Measurements from ENCODE around the gene BCL2L11.

The BCL2L11 gene

GRCh38 chr2:111143107-111143842 is 22.6 kb downstream of the BCL2L11 start:
- no peak for DNase-seq (ENCODE audit: low read depth)

DNA sequence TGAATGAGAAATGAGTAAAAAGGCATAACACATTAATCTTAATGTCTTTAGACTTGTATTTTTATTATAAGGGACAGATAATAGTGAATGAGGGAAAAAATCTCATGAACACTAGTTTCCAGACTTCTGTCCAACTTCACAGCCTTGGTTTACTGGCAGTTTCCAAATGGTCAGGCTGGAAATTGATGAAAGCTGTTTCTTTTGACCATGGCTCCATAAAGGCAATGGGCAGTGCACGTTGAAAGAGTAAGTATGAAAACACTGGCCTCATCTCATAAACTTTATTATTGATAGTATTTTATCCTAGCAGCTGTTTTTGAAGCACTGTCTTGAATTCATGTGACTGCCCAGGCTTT is 23.1 kb downstream of the BCL2L11 start:
- no peak for DNase-seq (ENCODE audit: low read depth)

- DNase-seq (ENCODE audit: low read depth) = no peak
Observed at GRCh38 chr2:111145103-111145760, 24.5 kb downstream of the BCL2L11 start.

GRCh38 chr2:111145951-111146350 is 25.2 kb downstream of the BCL2L11 start:
- DNase-seq (ENCODE audit: low read depth) = no peak

DNA sequence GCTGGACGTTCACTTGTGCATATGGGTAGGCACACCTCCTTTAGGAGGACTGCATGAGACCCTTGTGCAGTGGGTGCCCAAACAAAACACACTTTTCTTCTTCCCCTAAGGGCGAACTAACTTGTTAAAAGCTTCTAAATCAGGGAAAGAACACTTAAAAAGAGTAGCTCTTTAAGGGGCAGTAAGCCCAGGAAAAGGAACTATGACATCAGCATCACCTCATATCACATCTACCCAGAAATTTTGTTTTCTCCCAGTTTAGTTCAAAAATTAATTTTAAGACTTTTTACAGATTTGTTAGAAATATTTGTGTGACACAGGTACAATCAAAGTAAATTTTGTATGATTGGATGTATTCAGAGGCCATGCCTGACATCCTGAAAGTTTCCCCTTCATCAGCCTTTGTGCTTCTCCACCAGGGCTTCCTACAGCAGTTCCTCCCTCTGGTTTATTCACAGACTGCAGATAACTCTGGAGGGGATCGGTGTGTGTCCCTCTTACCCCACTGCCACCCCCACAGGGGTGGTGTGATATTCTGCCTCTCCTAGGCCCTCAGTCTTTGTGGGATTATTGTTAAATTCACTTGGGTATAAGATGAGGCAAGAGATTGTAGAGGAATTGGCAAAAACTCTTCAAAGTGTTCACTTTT is 27.6 kb downstream of the BCL2L11 start:
- no peak for DNase-seq (ENCODE audit: low read depth)

- no peak for DNase-seq (ENCODE audit: low read depth)
Observed at GRCh38 chr2:111148925-111149324, 28.2 kb downstream of the BCL2L11 start.

DNA sequence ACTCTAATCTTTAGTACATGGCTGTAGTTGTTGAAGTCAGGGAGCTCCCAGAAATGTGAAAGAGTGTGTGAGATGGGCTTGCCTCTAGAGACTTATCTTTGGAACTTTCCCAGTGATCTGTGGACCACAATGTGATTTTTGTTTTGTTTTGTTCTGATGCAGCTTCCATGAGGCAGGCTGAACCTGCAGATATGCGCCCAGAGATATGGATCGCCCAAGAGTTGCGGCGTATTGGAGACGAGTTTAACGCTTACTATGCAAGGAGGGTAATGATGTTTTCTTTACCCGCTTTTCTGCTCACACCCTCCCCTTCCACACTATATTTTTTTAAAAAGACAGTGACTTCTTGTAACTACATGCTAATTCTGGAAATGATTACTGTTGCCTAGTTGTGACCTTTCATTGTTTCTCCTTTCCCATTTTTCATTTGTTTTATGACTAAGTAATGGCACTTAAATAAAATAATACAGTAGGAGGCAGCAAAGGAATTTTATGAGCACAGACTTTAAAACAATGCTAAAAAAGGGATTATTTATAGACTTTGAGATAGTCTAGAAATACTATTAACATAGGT is 29.3 kb downstream of the BCL2L11 start:
- DNase-seq (ENCODE audit: low read depth) = no peak

DNA sequence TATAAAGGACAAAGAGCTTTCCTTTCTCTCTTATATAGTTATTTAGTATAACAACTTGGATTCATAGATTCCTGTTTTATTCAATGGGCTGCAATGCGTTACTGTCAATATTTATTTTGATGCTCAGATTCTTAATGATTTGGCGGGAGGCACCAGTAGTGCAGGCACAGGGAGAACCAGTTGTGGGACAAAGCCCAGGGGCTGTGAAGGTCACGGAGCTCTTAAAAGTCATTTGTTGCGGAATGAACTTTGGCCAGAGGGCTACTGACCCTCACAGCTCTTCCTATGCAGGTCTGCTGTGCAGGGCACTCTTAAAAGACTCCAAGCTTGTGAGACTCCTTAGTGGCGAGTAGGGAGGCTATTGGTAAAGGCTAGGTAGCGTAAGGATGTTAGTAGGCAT is 34.0 kb downstream of the BCL2L11 start:
- no peak for DNase-seq (ENCODE audit: low read depth)

GRCh38 chr2:111155610-111156009 is 34.9 kb downstream of the BCL2L11 start:
- DNase-seq (ENCODE audit: low read depth) = no peak

- DNase-seq (ENCODE audit: low read depth) = no peak
Observed at GRCh38 chr2:111156529-111156928, 35.8 kb downstream of the BCL2L11 start.

DNA sequence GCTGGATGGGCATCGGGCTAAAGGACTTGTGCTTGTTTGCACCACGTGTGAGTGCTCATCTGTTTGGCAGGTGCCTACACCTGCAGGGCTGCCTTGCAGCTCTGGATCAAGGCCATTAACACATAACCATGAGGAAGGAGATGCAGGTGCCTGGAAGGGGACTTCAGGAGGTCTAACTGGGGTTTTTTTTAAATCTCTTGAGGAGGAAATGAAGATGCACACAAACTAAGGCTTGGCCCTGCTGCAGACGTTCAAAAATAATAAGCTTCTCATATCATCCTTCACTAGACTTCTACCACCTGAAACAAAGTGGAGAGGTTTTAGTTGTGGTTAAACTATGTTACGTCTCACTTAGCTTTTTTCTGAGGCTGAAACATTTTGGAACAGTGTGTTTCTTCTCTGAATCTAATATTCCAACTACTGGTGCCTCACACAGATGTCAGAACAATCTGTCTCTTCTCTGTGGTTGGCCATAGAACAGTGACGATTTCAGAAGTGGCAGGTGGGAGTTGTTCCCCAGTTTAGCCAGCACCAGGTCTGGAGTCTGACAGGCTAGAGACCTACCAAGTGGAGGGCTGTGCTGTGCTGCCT is 36.5 kb downstream of the BCL2L11 start:
- DNase-seq (ENCODE audit: low read depth) = no peak

DNA sequence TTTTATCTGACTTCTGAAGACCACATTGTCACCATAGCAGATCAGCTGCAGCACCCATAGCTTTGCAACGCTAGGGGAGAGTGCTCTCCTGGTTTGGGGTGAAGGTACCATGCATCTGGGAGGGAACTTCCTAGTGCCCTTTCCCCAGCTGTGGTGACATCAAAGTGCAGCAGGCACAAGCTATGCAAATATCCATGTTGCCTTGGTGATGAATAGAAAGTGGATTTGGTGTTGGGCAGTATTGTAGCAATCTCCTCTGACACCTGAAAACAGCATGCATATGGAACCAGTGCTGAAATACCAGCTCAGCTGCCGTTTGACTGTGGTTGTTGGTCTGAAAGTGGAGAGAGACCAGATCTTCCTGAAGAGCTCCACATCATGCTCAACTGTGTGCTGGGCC is 37.1 kb downstream of the BCL2L11 start:
- DNase-seq (ENCODE audit: low read depth) = no peak

DNA sequence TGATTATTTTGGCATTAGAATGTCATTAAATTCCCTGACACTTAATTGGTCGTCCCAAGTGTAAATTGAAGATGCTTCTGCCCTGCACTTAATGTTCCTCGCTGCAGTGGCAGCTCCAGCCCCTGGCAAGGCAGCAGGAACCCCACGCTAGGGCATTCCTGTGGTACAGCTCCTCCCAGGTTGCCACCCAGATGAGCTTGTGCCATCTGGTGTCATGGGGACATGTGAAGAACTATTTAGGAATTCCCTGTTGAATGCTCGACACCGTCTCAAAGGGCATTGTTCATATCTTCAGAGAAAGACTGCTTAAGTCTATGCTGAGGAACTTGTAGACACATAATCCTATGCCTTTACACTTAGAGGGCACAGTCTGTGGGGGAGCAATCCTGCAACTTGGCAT is 38.9 kb downstream of the BCL2L11 start:
- no peak for DNase-seq (ENCODE audit: low read depth)

DNA sequence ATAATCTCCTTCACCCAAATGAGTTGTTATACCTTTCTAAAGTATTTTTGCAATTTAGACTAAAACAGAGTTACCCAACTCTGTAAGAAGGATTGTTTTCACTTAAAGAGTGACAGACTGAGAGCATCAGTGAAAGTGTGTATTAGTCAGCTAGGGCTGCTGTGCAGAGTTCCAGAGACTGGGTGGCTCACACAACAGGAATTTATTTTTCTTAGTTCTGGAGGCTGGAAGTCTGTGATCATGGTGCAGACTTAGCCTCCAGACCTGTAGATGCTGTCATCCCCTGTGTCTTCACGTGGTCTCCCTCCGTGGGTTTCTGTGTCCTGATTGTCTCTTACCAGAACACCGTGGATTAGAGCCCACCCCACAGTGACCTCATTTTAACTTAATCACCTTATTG is 40.0 kb downstream of the BCL2L11 start:
- DNase-seq (ENCODE audit: low read depth) = peak; percentile 69

- no peak for DNase-seq (ENCODE audit: low read depth)
Observed at GRCh38 chr2:111161971-111162370, 41.3 kb downstream of the BCL2L11 start.

DNA sequence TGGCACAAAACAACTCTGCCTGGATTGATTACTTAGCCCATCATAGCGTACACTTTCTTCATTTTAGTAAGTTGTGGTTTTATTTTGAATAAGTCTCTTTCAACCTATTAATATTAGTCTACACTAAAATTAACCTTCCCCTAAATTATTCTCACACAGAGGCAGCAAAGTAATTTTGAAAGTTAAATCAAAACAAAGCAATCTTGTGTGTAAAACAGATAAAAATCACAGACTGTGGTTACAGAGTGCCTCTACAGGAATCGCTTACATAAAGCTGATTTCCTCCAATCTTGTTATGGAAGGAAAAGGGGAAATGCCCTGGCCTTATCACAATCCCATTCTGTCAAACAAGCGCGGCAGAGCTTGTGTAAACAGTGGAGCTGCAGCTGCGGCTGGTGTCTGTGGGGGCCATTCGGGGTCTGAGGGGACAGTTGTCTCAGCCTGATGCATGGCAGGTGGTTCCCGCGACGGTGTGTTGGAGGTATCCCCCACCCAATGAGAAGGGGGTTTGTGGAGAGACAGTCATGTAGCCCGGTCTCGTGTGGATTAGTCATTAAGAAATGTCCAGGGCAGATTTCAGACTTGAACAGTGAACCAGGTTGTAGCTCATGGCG is 42.1 kb downstream of the BCL2L11 start:
- no peak for DNase-seq (ENCODE audit: low read depth)

DNA sequence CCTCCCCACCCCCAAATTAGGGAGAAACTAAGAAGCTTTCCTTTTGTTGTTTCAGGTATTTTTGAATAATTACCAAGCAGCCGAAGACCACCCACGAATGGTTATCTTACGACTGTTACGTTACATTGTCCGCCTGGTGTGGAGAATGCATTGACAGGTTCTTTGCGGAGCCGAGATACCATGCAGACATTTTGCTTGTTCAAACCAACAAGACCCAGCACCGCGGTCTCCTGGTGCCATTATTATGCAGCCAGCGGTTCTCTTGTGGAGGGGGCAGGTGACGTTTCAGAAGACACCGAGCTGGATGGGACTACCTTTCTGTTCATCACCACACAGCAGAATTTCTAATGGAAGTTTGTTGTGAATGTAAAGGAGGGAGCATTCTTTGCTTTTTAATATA is 43.4 kb downstream of the BCL2L11 start:
- DNase-seq (ENCODE audit: low read depth) = no peak

GRCh38 chr2:111165084-111165483 is 44.4 kb downstream of the BCL2L11 start:
- DNase-seq (ENCODE audit: low read depth) = no peak

- DNase-seq (ENCODE audit: low read depth) = no peak
Observed at GRCh38 chr2:111166115-111166514, 45.4 kb downstream of the BCL2L11 start.

GRCh38 chr2:111167076-111167862 is 46.6 kb downstream of the BCL2L11 start:
- no peak for DNase-seq (ENCODE audit: low read depth)

- no peak for DNase-seq (ENCODE audit: low read depth)
Observed at GRCh38 chr2:111167863-111168162, 47.1 kb downstream of the BCL2L11 start.
